GM12878 (cell line): ENCODE data around the gene KRTAP5-4.

Source experiments
- CBFB ChIP-seq: IDR thresholded peaks from 2 replicates; pipeline ENCODE4 v1.6.1; 2016; ENCODE audit warnings: antibody characterized with exemption, low read depth
- CHD4 ChIP-seq: fragments of 200-600 bp; sonication (generic); IDR thresholded peaks from 2 replicates; pipeline ENCODE4 v1.6.1; 2016; ENCODE audit warnings: mild to moderate bottlenecking
- CTCF ChIP-seq, 3 experiments: IDR thresholded peaks in 2 of 3; conservative IDR thresholded peaks in 1 of 3; 2 replicates each; pipeline ENCODE4 v1.5.1; 2011; ENCODE audit warnings: low read depth in 3 of 3, low read length in 3 of 3, mild to moderate bottlenecking in 3 of 3, control low read depth in 2 of 3, moderate library complexity in 2 of 3, inconsistent platforms in 1 of 3, mixed read lengths in 1 of 3; ENCODE audit not compliant: control insufficient read depth in 2 of 3, insufficient read depth in 1 of 3; ENCODE audit errors: extremely low read depth in 1 of 3
- EZH2 ChIP-seq: IDR thresholded peaks from 2 replicates; pipeline ENCODE4 v1.6.1; 2012; ENCODE audit warnings: low read depth, mild to moderate bottlenecking, control low read depth, inconsistent platforms, low read length, borderline replicate concordance; ENCODE audit not compliant: control insufficient read depth
- JUND ChIP-seq: IDR thresholded peaks from 2 replicates; pipeline ENCODE4 v1.6.1; 2012; ENCODE audit warnings: low read depth, mild to moderate bottlenecking, low read length, improper control_type of control experiment, moderate library complexity
- POLR2A ChIP-seq: IDR thresholded peaks from 2 replicates; pipeline ENCODE4 v1.6.1; 2011; ENCODE audit warnings: low read depth, mild to moderate bottlenecking, low read length
- POLR2AphosphoS5 ChIP-seq: IDR thresholded peaks from 2 replicates; pipeline ENCODE4 v1.6.1; 2011; ENCODE audit warnings: mild to moderate bottlenecking, low read length, inconsistent platforms
- RCOR1 ChIP-seq: conservative IDR thresholded peaks from 2 replicates; pipeline ENCODE4 v1.6.1; 2012; ENCODE audit warnings: low read depth, low read length, improper control_type of control experiment
- SIN3A ChIP-seq: IDR thresholded peaks from 2 replicates; pipeline ENCODE4 v1.6.1; 2012; ENCODE audit warnings: low read depth, low read length, improper control_type of control experiment
- SKIL ChIP-seq: fragments of 450-650 bp; IDR thresholded peaks from 2 replicates; pipeline ENCODE4 v1.6.1; 2017; ENCODE audit warnings: mild to moderate bottlenecking, low read depth, inconsistent platforms; ENCODE audit not compliant: poor library complexity, severe bottlenecking
- SP1 ChIP-seq: IDR thresholded peaks from one replicate; pipeline ENCODE4 v1.6.1; 2011; ENCODE audit warnings: low read depth, low read length
- YBX1 ChIP-seq: fragments of 450-650 bp; IDR thresholded peaks from 2 replicates; pipeline ENCODE4 v1.6.1; 2016; ENCODE audit warnings: antibody characterized with exemption
- TF ChIP-seq, protein P1 (sequence below): IDR thresholded peaks from 2 replicates; pipeline ENCODE4 v1.6.1; 2011; ENCODE audit warnings: borderline replicate concordance, low read depth, mild to moderate bottlenecking, moderate library complexity, mixed read lengths, low read length; ENCODE audit not compliant: insufficient read depth; ENCODE audit errors: extremely low read length
- TF ChIP-seq, protein P2 (sequence below): IDR thresholded peaks from 2 replicates; pipeline ENCODE4 v1.6.1; 2012; ENCODE audit warnings: low read depth, low read length, improper control_type of control experiment

DNA sequence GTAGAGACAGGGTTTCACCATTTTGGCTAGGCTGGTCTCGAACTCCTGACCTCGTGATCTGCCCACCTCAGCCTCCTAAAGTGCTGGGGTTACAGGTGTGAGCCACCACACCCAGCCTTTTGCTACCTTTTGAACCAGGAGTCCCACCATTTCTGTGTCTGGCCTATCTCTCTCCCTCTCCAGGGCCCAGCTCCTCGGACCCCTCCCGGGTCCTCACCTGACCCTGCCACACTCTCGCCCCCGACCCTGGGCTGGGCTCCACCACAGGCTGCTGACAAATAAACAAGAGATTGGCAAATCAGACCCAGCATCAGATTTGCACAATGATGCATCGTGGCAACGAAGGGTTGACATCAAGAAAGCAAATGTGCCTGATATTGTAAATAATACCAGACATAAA is 16.4 kb upstream of the KRTAP5-4 start:
- TF ChIP-seq CBFB, result no peak
- TF ChIP-seq JUND, result no peak
- TF ChIP-seq EZH2, result no peak
- no peak for TF ChIP-seq YBX1
- no peak for TF ChIP-seq CTCF (IDR thresholded peaks at IDR 0.05 in 2 of 3, conservative IDR thresholded peaks at IDR 0.05 in 1 of 3; ENCODE audit: control insufficient read depth in 2 of 3, extremely low read depth in 1 of 3, insufficient read depth in 1 of 3, low read depth in 3 of 3, low read length in 3 of 3)
- no peak for TF ChIP-seq CHD4
- TF ChIP-seq, protein P1, sequence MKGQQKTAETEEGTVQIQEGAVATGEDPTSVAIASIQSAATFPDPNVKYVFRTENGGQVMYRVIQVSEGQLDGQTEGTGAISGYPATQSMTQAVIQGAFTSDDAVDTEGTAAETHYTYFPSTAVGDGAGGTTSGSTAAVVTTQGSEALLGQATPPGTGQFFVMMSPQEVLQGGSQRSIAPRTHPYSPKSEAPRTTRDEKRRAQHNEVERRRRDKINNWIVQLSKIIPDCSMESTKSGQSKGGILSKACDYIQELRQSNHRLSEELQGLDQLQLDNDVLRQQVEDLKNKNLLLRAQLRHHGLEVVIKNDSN, result no peak
- TF ChIP-seq, protein P2, sequence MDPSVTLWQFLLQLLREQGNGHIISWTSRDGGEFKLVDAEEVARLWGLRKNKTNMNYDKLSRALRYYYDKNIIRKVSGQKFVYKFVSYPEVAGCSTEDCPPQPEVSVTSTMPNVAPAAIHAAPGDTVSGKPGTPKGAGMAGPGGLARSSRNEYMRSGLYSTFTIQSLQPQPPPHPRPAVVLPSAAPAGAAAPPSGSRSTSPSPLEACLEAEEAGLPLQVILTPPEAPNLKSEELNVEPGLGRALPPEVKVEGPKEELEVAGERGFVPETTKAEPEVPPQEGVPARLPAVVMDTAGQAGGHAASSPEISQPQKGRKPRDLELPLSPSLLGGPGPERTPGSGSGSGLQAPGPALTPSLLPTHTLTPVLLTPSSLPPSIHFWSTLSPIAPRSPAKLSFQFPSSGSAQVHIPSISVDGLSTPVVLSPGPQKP, result no peak
- no peak for TF ChIP-seq SKIL
- no peak for TF ChIP-seq RCOR1
- TF ChIP-seq SP1, result no peak
- no peak for TF ChIP-seq POLR2AphosphoS5
- no peak for TF ChIP-seq POLR2A
- TF ChIP-seq SIN3A, result no peak
